Left renal pelvis (tissue), 4 donors: ENCODE measurements around the gene MLLT1. TPM values are rescaled to one million over a fixed set of nuclear protein-coding genes. Genes with fewer than 3 reads are reported as not detected.

Experiments
- DNase-seq, 4 donors: peaks; one replicate each; pipeline ENCODE4 v3.0.0-alpha.2; 2013; ENCODE audit warnings: low read depth in 4 of 4, low spot score in 3 of 4
- polyA plus RNA-seq, 4 donors: library from polyadenylated mRNA; unstranded; fragments of 120-200 nt; gene quantifications; one replicate each; pipeline ENCODE4 v1.2.1, GENCODE V29; 2013; ENCODE audit not compliant: insufficient read length in 4 of 4

MLLT1 gene
- polyA plus RNA-seq, 4 donors: 72.5 to 118 (median 76.5) TPM

- DNase-seq: no peak
Observed at GRCh38 chr19:6172074-6172863, 107.5 kb downstream of the MLLT1 start.

GRCh38 chr19:6167115-6167514, 112.7 kb downstream of the MLLT1 start:
- DNase-seq: no peak

- no peak for DNase-seq
Observed at GRCh38 chr19:6164906-6165531, 114.8 kb downstream of the MLLT1 start.

- DNase-seq: no peak
Observed at GRCh38 chr19:6161271-6161850, 118.4 kb downstream of the MLLT1 start.

Other genes starting within 250 kb of the MLLT1 start
- 1 to 10 TPM; 5.9 to 9.5 (median 7.5) TPM for gene RFX2, start 169.5 kb downstream of the MLLT1 start, polyA plus RNA-seq
- 1 to 10 TPM in 2 of 4 donors, under 1 TPM in 2; 0.64 to 2.6 (median 1.1) TPM for gene ACSBG2, start 144.3 kb downstream of the MLLT1 start, polyA plus RNA-seq
- under 1 TPM in 3 of 4 donors, not detected in 1; 0.10 to 0.20 (median 0.11) TPM for gene ACER1, start 53.6 kb upstream of the MLLT1 start, polyA plus RNA-seq
- gene CLPP, start 81.6 kb upstream of the MLLT1 start, polyA plus RNA-seq: 10 to 100 TPM; 47.0 to 65.3 (median 57.5) TPM
- 10 to 100 TPM; 40.0 to 91.4 (median 43.3) TPM for gene ALKBH7, start 92.8 kb upstream of the MLLT1 start, polyA plus RNA-seq
- gene PSPN, start 96.0 kb upstream of the MLLT1 start, polyA plus RNA-seq: 1 to 10 TPM; 1.5 to 3.3 (median 2.3) TPM
- 10 to 100 TPM; 67.6 to 99.8 (median 85.7) TPM for gene GTF2F1, start 113.2 kb upstream of the MLLT1 start, polyA plus RNA-seq
- 100 to 1,000 TPM; 259 to 351 (median 275) TPM for gene KHSRP, start 144.8 kb upstream of the MLLT1 start, polyA plus RNA-seq
- under 1 TPM; 0.21 to 0.88 (median 0.58) TPM for gene SLC25A41, start 153.8 kb upstream of the MLLT1 start, polyA plus RNA-seq
- gene SLC25A23, start 179.8 kb upstream of the MLLT1 start, polyA plus RNA-seq: 10 to 100 TPM; 55.2 to 85.1 (median 68.6) TPM
- gene CRB3, start 184.3 kb upstream of the MLLT1 start, polyA plus RNA-seq: 10 to 100 TPM in 3 of 4 donors, under 1 TPM in 1; 0.55 to 39.8 (median 24.0) TPM
- gene DENND1C, start 201.8 kb upstream of the MLLT1 start, polyA plus RNA-seq: 10 to 100 TPM in 3 of 4 donors, 1 to 10 TPM in 1; 1.5 to 40.6 (median 36.1) TPM
- gene TUBB4A, start 222.3 kb upstream of the MLLT1 start, polyA plus RNA-seq: 10 to 100 TPM in 3 of 4 donors, 1 to 10 TPM in 1; 5.8 to 47.2 (median 31.2) TPM